Measurements from ENCODE around the gene PCGF3. TPM values are rescaled to one million over a fixed set of nuclear protein-coding genes. Genes with fewer than 3 reads are reported as not detected.
A peak's percentile ranks its signal among the peaks of the same experiment; 100 is the strongest.
"Not testable (repeated sequence)": the region's sequence is repeated elsewhere in the genome, so short reads cannot be mapped to it uniquely, and the experiment has no call there.

PCGF3 gene
- total RNA-seq, 1 donor from 2014 or later, result 82.7 TPM

GRCh38 chr4:704198-704891, 1.3 kb upstream of the PCGF3 start:
- DNase-seq, result no peak

DNA sequence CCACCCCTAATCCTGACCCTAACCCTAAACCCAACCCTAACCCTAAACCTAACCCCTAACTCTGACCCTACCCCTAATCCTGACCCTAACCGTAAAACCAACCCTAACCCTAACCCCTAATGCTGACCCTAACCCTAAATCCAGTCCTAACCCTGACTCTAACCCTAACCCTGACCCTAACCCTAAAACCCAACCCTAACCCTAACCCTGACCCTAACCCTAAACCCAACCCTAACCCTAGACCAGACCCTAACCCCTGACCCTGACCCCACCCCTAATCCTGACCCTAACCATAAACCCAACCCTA, 708 bp upstream of the PCGF3 start:
- no peak for DNase-seq

DNA sequence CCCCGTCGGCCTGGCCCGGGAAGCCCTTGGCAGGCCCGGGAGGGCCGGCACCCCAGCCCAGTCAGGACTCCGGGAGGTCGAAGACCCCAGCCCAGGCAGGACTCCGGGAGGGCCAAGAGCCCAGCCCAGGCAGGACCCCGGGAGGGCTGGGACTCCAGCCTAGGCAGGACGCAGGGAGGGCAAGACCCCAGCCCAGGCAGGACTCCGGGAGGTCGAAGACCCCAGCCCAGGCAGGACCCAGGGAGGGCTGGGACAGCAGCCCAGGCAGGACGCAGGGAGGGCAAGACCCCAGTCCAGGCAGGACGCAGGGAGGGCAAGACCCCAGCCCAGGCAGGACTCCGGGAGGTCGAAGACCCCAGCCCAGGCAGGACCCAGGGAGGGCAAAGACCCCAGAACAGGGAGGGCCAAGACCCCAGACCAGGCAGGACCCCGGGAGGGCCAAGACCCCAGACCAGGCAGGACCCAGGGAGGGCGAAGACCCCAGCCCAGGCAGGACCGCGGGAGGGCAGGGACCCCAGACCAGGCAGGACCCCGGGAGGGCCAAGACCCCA, 526 bp downstream of the PCGF3 start:
- DNase-seq, result not testable (repeated sequence)

DNA sequence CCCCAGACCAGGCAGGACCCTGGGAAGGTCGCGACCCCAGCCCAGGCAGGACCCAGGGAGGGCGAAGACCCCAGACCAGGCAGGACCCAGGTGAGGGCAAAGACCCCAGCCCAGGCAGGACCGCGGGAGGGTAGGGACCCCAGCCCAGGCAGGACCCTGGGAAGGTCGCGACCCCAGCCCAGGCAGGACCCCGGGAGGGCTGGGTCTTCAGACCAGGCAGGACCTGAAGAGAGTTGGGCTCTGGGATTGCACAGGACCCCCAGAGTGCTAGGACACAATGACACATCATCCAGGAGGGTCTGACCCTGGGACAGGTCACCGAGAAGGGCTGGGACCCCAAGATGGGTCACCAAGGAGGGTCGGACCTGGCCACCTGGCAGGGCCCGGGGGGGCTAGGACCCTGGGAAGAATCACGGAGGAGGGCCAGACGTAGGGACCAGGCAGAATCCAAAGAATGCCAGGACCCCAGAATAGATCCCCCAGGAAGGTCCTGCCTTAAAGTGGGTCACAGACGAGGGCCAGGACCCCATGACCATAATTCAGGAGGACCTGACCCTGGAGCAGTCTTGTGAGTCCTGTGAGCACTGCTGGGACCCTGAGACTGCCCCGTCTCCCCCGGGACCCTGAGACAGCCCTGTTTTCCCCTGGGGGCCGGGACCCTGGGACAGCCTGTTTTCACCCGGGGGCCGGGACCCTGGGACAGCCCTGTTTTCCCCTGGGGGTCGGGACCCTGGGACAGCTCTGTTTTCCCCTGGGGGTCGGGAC, 1.4 kb downstream of the PCGF3 start:
- DNase-seq, result no peak

DNA sequence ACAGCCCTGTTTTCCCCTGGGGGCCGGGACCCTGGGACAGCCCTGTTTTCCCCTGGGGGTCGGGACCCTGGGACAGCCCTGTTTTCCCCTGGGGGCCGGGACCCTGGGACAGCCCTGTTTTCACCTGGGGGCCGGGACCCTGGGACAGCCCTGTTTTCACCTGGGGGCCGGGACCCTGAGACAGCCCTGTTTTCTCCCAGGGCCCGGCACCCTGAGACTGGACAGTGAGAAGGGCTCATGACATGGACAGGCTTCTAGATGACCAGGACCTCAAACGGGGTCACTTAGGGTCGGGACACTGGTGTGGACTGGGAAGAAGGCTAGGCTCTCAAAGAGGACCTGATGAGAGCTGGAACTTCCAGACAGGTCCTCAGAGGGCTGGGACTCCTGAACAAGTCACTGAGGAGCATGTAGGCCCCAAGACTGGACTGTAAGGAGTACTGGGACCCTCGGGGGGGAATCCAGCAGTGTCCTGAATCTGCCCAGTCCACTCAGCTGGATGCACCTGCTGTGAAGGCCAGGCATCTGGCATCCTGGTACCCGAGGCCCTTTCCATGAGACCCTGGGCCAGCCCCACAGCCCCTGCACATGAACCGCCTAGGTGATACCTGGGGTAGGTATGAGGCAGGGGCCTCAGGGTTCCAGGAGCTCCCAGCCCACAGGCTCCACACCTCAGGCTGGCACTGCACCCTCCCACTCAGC, 2.4 kb downstream of the PCGF3 start:
- DNase-seq, result no peak

DNA sequence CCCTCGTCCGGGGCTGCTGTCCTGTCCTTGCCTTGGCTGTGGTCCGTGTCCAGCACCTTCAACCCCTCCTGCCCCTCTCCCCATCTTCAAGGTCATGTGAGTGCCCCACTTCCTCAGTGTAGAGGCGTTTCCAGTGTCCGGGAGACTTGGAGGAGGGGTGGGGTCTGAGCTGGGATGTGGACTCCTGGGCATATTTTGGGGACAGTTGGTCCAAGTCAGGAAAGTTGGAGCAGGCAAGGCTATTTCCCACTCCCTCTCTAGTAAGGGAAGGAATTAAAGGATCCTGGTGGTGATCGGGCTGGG, 3.0 kb downstream of the PCGF3 start:
- DNase-seq, result no peak

GRCh38 chr4:709348-709747, 3.7 kb downstream of the PCGF3 start:
- no peak for DNase-seq

DNA sequence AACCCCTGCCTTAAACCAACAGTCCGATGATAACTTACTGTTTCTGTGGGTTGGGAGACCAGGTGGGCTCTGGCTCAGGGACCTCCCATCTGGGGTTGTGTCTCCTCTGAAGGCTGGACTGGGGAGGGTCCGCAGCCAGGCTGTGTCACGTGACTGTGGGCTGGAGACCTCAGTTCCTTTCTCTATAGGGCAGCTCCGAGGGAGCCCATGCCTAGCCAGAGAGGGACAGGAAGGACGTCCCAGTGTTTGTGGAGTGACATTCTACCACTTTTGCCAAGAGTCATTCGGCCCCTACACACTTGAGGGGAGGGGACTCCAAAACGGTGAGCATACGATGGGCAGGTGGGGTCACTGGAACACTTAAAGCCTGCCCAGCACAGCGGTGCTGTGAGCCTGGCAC, 4.5 kb downstream of the PCGF3 start:
- no peak for DNase-seq

DNA sequence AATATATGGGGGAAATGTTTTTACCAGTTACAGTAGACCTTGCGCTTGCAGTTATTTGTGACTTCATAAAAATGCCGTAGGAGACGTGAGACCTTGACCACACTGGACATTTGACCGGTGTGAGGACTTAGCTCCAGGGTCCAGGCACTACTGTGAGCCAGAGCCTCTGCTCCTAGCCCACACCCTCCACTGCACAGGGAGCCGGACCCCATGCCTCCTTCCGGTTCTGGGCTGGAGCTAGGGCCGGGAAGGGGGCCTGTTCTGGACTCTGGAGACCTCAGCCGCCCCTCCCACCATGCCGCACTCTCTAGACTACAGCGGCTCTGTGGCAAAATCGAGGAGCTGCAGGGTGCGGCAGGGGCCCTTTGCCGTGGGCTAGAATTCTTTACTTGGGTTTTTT, 5.3 kb downstream of the PCGF3 start:
- no peak for DNase-seq

DNA sequence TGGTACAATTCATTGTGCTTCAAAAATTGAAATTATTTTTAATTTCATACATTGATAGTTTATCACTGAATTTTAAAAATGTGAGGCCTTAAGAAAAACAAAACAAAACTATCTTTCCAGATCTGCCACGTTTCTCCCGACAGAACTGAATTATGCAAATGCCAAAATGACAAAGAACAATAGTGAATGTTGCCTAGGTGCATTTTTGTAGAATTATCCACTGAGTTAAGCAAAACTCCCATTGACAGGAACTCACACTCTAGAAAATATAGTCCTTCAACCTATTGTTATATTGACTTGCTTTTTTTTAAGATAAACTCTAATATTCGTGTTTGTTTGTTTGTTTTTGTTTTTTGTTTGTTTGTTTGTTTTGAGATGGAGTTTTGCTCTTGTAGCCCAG, 6.5 kb downstream of the PCGF3 start:
- no peak for DNase-seq

GRCh38 chr4:712916-713632, 7.4 kb downstream of the PCGF3 start:
- DNase-seq, result no peak

DNA sequence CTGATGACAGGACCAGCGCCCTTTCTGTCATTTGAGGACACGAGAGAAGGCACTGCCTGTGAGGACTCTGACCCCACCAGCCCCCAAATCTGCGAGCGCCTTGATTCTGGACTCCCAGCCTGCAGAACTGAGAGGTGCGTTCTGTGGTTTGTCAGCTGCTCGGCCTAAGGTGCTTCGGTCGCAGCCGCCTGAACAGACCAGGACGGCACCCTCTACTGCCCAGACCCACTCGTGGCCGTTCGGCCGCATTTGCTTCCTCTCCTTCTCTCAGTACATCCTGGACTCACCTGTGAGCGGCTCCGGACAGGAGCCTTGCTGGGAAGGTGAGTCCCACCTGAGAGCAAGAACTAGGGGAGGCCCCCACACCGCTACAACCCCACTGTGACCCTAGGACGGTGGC, 8.5 kb downstream of the PCGF3 start:
- no peak for DNase-seq

DNA sequence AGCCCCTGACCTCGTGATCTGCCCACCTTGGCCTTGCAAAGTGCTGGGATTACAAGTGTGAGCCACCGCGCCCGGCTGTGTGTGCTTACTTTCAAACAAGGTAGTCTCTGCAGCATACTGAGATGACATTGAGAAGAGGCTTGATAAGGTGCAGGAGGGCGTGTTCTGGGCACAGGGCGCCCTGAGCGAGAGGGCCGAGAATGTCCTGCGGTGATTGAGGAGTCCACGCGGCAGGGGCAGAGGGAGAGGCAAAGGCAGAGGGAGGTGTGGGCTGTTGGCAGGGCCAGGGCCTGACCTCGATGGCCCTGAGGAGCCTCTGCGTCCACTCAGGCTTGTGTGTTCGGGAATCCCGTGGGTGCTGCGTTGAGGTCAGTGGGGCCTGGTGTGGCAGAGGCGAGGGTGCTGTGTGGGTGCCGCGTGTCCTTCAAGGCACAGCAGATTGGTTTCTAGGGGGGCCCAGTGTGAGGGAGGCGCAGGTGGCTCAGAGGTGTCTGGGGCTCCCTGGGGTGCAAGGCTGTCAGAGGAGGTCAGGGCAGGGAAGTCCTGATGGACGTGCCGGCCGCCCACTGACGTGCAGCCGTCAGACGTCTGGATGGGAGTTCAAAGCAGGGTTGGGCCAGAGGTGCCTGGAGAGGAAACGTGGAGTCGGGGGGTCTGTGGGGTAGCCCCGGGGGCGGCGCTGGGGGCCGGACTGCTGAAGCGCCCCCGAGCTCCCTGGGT, 12.1 kb downstream of the PCGF3 start:
- DNase-seq, result no peak

GRCh38 chr4:718460-718859, 12.8 kb downstream of the PCGF3 start:
- DNase-seq, result no peak

DNA sequence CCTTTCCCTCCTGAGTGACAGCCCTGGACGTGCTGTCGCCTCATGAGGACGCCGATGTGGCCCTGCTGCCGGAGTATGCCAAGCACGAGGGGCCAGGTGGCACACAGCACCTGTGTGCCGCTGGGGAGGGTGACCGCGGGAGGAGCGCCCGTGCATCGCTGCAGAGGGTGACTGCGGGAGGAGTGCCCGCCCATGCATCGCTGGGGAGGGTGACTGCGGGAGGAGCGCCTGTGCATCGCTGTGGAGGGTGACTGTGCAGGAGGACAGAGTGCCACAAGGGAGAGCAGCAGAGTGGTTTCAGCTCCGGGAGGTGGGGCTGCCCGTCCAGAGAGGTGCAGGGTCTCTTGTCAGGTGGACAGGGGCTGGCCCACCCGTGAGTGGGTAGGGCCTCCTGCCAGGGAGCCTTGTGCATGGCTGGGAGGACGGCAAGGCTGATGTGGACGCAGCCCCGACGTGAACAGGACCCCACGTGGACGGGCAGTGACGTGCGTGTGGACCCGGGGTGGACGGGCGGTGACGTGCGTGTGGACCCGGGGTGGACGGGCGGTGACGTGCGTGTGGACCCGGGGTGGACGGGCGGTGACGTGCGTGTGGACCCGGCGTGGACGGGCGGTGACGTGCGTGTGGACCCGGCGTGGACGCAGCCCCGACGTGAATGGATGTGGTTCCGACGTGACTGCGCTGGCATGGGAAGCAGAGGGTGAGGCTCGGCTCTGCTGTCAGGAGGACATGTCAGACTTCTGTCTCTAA, 14.7 kb downstream of the PCGF3 start:
- no peak for DNase-seq

DNA sequence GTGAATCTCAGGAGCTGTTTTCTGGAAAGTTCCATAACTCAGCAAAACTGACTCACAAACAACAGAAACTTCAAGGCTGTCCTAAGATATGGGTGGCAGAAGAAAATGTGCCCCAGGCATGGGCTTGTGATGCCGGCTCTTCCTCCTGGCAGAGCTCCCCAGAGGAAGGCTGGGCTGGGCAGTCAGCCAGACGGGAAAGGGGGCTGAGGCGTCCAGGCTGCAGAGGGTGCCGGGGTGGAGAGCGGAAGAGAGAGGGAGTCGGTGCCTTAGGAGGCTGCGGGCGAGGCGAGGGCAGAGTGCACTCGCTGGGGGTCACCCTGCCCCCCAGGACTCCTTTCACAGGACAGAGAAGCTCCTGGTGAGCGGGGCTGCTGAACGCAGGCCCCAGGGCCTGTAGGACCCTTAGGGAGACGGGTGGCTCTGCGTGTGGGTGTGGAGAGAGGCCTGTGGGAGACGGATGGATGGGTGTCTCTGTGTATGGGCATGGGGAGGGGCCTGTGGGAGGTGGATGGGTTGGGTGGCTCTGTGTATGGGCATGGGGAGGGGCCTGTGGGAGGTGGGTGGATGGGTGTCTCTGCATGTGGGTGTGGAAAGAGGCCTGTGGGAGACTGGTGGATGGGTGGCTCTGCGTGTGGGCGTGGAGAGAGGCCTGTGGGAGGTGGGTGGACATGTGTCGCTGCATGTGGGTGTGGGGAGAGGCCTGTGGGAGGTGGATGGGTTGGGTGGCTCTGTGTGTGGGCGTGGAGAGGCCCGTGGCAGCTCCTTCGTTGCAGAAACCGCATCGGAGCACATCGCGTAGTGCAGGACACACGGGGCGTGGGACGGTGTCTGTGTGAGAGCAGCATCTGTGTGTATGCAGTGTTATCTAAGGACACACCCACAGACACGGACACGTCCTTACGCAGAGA, 15.9 kb downstream of the PCGF3 start:
- DNase-seq, result peak; percentile 31

- no peak for DNase-seq
These were observed 16.6 kb downstream of the PCGF3 start for GRCh38 chr4:722169-722725.

- DNase-seq, result no peak
These were observed 17.3 kb downstream of the PCGF3 start for GRCh38 chr4:722851-723360.

- no peak for DNase-seq
These were observed 18.3 kb downstream of the PCGF3 start for GRCh38 chr4:723751-724530.
